Mucosa of rectum (tissue), 2 donors: ENCODE results near the gene C7orf33.

Experiments used
- H3K27ac ChIP-seq, 2 donors: one replicate each; pipeline ENCODE4 v1.7.0; 2013; ENCODE audit warnings: inconsistent platforms in 2 of 2, low read depth in 2 of 2, low read length in 2 of 2
- H3K27me3 ChIP-seq, 2 donors: one replicate each; pipeline ENCODE4 v1.7.0; 2013; ENCODE audit warnings: low read length in 2 of 2; ENCODE audit not compliant: control insufficient read depth in 2 of 2, insufficient read depth in 2 of 2
- H3K36me3 ChIP-seq, 2 donors: one replicate each; pipeline ENCODE4 v1.7.0; 2013; ENCODE audit warnings: low read length in 2 of 2; ENCODE audit not compliant: control insufficient read depth in 2 of 2, insufficient read depth in 2 of 2
- H3K4me1 ChIP-seq, 2 donors: one replicate each; pipeline ENCODE4 v1.7.0; 2013; ENCODE audit warnings: low read length in 2 of 2, mild to moderate bottlenecking in 1 of 2; ENCODE audit not compliant: control insufficient read depth in 2 of 2, insufficient read depth in 2 of 2
- H3K4me3 ChIP-seq, 2 donors: one replicate each; pipeline ENCODE4 v1.7.0; 2013; ENCODE audit warnings: low read length in 2 of 2
- H3K9ac ChIP-seq, 2 donors: one replicate each; pipeline ENCODE4 v1.7.0; 2013; ENCODE audit warnings: low read length in 2 of 2, low read depth in 1 of 2, mild to moderate bottlenecking in 1 of 2
- H3K9me3 ChIP-seq, 2 donors: one replicate each; pipeline ENCODE4 v1.7.0; 2013; ENCODE audit warnings: low read length in 2 of 2; ENCODE audit not compliant: control insufficient read depth in 2 of 2
- donor health status: healthy.
- donor health status: Normal muscosa, but diverticular disease.

The C7orf33 gene

GRCh38 chr7:148575640-148576411 is 14.7 kb upstream of the C7orf33 start:
- no peaks in the 10 kb centered on the region for H3K36me3 ChIP-seq
- no peaks in the 10 kb centered on the region for H3K9me3 ChIP-seq
- H3K4me3 ChIP-seq = no peak overlapping the region
- H3K4me1 ChIP-seq = no peaks in the 10 kb centered on the region
- H3K27ac ChIP-seq = no peak overlapping the region
- no peaks in the 10 kb centered on the region for H3K27me3 ChIP-seq
- H3K9ac ChIP-seq = no peak overlapping the region

GRCh38 chr7:148579366-148579765 is 11.2 kb upstream of the C7orf33 start:
- H3K9me3 ChIP-seq = no peaks in the 10 kb centered on the region
- no peak overlapping the region for H3K4me3 ChIP-seq
- H3K36me3 ChIP-seq = no peaks in the 10 kb centered on the region

GRCh38 chr7:148580446-148580845 is 10.1 kb upstream of the C7orf33 start:
- no peak overlapping the region for H3K4me3 ChIP-seq
- no peaks in the 10 kb centered on the region for H3K27me3 ChIP-seq
- H3K9me3 ChIP-seq = no peaks in the 10 kb centered on the region
- H3K9ac ChIP-seq = no peak overlapping the region
- H3K27ac ChIP-seq = no peak overlapping the region
- no peaks in the 10 kb centered on the region for H3K36me3 ChIP-seq
- H3K4me1 ChIP-seq = no peaks in the 10 kb centered on the region

More at GRCh38 chr7:148579366-148579765, 11.2 kb upstream of the C7orf33 start:
- Histone ChIP-seq H3K4me1 (no peaks in the 10 kb centered on the region), H3K9ac (no peak overlapping the region), H3K27me3 (no peaks in the 10 kb centered on the region), H3K27ac (no peak overlapping the region)

GRCh38 chr7:148581624-148582023 is 8.9 kb upstream of the C7orf33 start:
- no peak overlapping the region for H3K9ac ChIP-seq
- H3K4me1 ChIP-seq = no peaks in the 10 kb centered on the region
- no peak overlapping the region for H3K27ac ChIP-seq
- no peaks in the 10 kb centered on the region for H3K36me3 ChIP-seq
- H3K27me3 ChIP-seq = no peaks in the 10 kb centered on the region
- H3K9me3 ChIP-seq = no peaks in the 10 kb centered on the region
- no peak overlapping the region for H3K4me3 ChIP-seq

GRCh38 chr7:148584154-148584827 is 6.3 kb upstream of the C7orf33 start:
- Histone ChIP-seq H3K4me1 (no peaks in the 10 kb centered on the region), H3K9me3 (no peaks in the 10 kb centered on the region)

GRCh38 chr7:148585399-148585798 is 5.2 kb upstream of the C7orf33 start:
- no peaks in the 10 kb centered on the region for H3K4me1 ChIP-seq
- no peak overlapping the region for H3K4me3 ChIP-seq
- no peaks in the 10 kb centered on the region for H3K9me3 ChIP-seq
- no peaks in the 10 kb centered on the region for H3K36me3 ChIP-seq
- H3K27me3 ChIP-seq = no peaks in the 10 kb centered on the region
- no peak overlapping the region for H3K27ac ChIP-seq
- no peak overlapping the region for H3K9ac ChIP-seq

More at GRCh38 chr7:148584154-148584827, 6.3 kb upstream of the C7orf33 start:
- no peaks in the 10 kb centered on the region for H3K27me3 ChIP-seq
- no peaks in the 10 kb centered on the region for H3K36me3 ChIP-seq
- H3K9ac ChIP-seq = no peak overlapping the region
- H3K27ac ChIP-seq = no peak overlapping the region
- H3K4me3 ChIP-seq = no peak overlapping the region

- Histone ChIP-seq H3K27me3 (no peaks in the 10 kb centered on the region), H3K4me3 (no peak overlapping the region), H3K36me3 (no peaks in the 10 kb centered on the region), H3K27ac (no peak overlapping the region), H3K9ac (no peak overlapping the region), H3K9me3 (no peaks in the 10 kb centered on the region), H3K4me1 (no peaks in the 10 kb centered on the region)
These were observed 3.5 kb upstream of the C7orf33 start for GRCh38 chr7:148587076-148587475.

- Histone ChIP-seq H3K4me1 (no peaks in the 10 kb centered on the region), H3K27ac (no peak overlapping the region), H3K27me3 (no peaks in the 10 kb centered on the region), H3K9ac (no peak overlapping the region), H3K9me3 (no peaks in the 10 kb centered on the region), H3K4me3 (no peak overlapping the region), H3K36me3 (no peaks in the 10 kb centered on the region)
These were observed 2.4 kb upstream of the C7orf33 start for GRCh38 chr7:148588168-148588567.

GRCh38 chr7:148588670-148589131 is 1.9 kb upstream of the C7orf33 start:
- H3K36me3 ChIP-seq = no peaks in the 10 kb centered on the region
- no peaks in the 10 kb centered on the region for H3K9me3 ChIP-seq
- H3K9ac ChIP-seq = no peak overlapping the region
- no peak overlapping the region for H3K4me3 ChIP-seq
- H3K27ac ChIP-seq = no peak overlapping the region
- no peaks in the 10 kb centered on the region for H3K4me1 ChIP-seq
- no peaks in the 10 kb centered on the region for H3K27me3 ChIP-seq

GRCh38 chr7:148589640-148590039 is 926 bp upstream of the C7orf33 start:
- H3K27me3 ChIP-seq = no peaks in the 10 kb centered on the region
- H3K9ac ChIP-seq = no peak overlapping the region
- H3K27ac ChIP-seq = no peak overlapping the region
- H3K4me1 ChIP-seq = no peaks in the 10 kb centered on the region
- no peaks in the 10 kb centered on the region for H3K36me3 ChIP-seq
- H3K4me3 ChIP-seq = no peak overlapping the region
- H3K9me3 ChIP-seq = no peaks in the 10 kb centered on the region
